IMR-90 (cell line): ENCODE data around the gene CST9. TPM values are rescaled to one million over a fixed set of nuclear protein-coding genes. Genes with fewer than 3 reads are reported as not detected.

ENCODE experiments used
- ATAC-seq: fragments of 200-7000 bp; cut with Tn5 transposase; 2 replicates; pipeline ENCODE4 v1.9.1; 2020; ENCODE audit warnings: low read depth, mild to moderate bottlenecking, moderate library complexity
- BruUV-seq: library from RNA; stranded (reverse); fragments of 400-500 nt; replicated peaks from 2 replicates; lab custom pipeline; 2021; lab: Mats Ljungman, UMichigan
- CTCF ChIA-PET: fragments of 300-600 bp; formaldehyde crosslinking; extraction: SDS; loops from one replicate; lab custom pipeline; 2021; ENCODE audit warnings: antibody characterized with exemption; lab: Yijun Ruan, JAX
- POLR2A ChIA-PET: fragments of 300-600 bp; sonication (Branson Sonifier 250); formaldehyde crosslinking; loops from one replicate; lab custom pipeline; 2022; ENCODE audit warnings: antibody characterized with exemption; ENCODE audit not compliant: unreplicated experiment; lab: Charles Lee
- DNase-seq: peaks from one replicate; pipeline ENCODE4 v3.0.0; 2013
- H2AFZ ChIP-seq: replicated peaks from 2 replicates; pipeline ENCODE3; 2013; ENCODE audit warnings: low read length, mild to moderate bottlenecking; ENCODE audit not compliant: poor library complexity
- H2AK5ac ChIP-seq: 2 replicates; pipeline ENCODE4 v1.6.1; 2013; ENCODE audit warnings: low read depth, low read length, inconsistent platforms
- H2AK9ac ChIP-seq: replicated peaks from 2 replicates; pipeline ENCODE3; 2013; ENCODE audit warnings: mild to moderate bottlenecking, low read depth, low read length, moderate library complexity; ENCODE audit not compliant: poor library complexity
- H2BK120ac ChIP-seq: 2 replicates; pipeline ENCODE4 v1.6.1; 2013; ENCODE audit warnings: low read depth, low read length, inconsistent platforms
- H2BK15ac ChIP-seq: 3 replicates; pipeline ENCODE4 v1.6.1; 2013; ENCODE audit warnings: low read depth, low read length, inconsistent platforms
- H2BK20ac ChIP-seq: 2 replicates; pipeline ENCODE4 v1.6.1; 2013; ENCODE audit warnings: low read depth, mild to moderate bottlenecking, inconsistent platforms, low read length, moderate library complexity
- H2BK5ac ChIP-seq: 2 replicates; pipeline ENCODE4 v1.6.1; 2013; ENCODE audit warnings: mild to moderate bottlenecking, low read depth, low read length, inconsistent platforms; ENCODE audit not compliant: poor library complexity, severe bottlenecking
- H3K14ac ChIP-seq: replicated peaks from 2 replicates; pipeline ENCODE4 v1.6.1; 2013; ENCODE audit warnings: low read depth, low read length, inconsistent platforms
- H3K18ac ChIP-seq: 2 replicates; pipeline ENCODE4 v1.6.1; 2013; ENCODE audit warnings: low read depth, low read length, control low read depth
- H3K23ac ChIP-seq: 2 replicates; pipeline ENCODE4 v1.6.1; 2013; ENCODE audit warnings: low read depth, low read length, inconsistent platforms
- H3K27ac ChIP-seq: 2 replicates; pipeline ENCODE4 v1.5.1; 2013; ENCODE audit warnings: mild to moderate bottlenecking, control low read depth, low read length; ENCODE audit not compliant: insufficient read depth
- H3K27me3 ChIP-seq: 2 replicates; pipeline ENCODE4 v1.6.1; 2013; ENCODE audit warnings: low read length; ENCODE audit not compliant: control insufficient read depth, insufficient read depth
- H3K36me3 ChIP-seq: 2 replicates; pipeline ENCODE4 v1.6.1; 2013; ENCODE audit warnings: low read length, mixed read lengths; ENCODE audit not compliant: control insufficient read depth, insufficient read depth
- H3K4ac ChIP-seq: 2 replicates; pipeline ENCODE4 v1.6.1; 2013; ENCODE audit warnings: low read depth, low read length, inconsistent platforms
- H3K4me1 ChIP-seq: 2 replicates; pipeline ENCODE4 v1.6.1; 2013; ENCODE audit warnings: low read length, mixed read lengths; ENCODE audit not compliant: control insufficient read depth, insufficient read depth
- H3K4me2 ChIP-seq: 2 replicates; pipeline ENCODE4 v1.6.1; 2013; ENCODE audit warnings: low read depth, mild to moderate bottlenecking, control low read depth, low read length, moderate library complexity
- H3K4me3 ChIP-seq: 2 replicates; pipeline ENCODE4 v1.5.1; 2013; ENCODE audit warnings: low read depth, mild to moderate bottlenecking, control low read depth, low read length, moderate library complexity; ENCODE audit not compliant: insufficient read depth
- H3K56ac ChIP-seq: 2 replicates; pipeline ENCODE4 v1.6.1; 2013; ENCODE audit warnings: low read length, inconsistent platforms; ENCODE audit not compliant: insufficient read depth; ENCODE audit errors: extremely low read depth
- H3K79me1 ChIP-seq, 2 experiments: 2 replicates each; pipeline ENCODE4 v1.6.1; 2013; ENCODE audit warnings: low read length in 2 of 2, inconsistent platforms in 1 of 2, low read depth in 1 of 2
- H3K9ac ChIP-seq: 2 replicates; pipeline ENCODE4 v1.6.1; 2013; ENCODE audit warnings: low read depth, low read length, control low read depth
- H3K9me1 ChIP-seq: 2 replicates; pipeline ENCODE4 v1.6.1; 2013; ENCODE audit warnings: low read length, inconsistent platforms; ENCODE audit not compliant: insufficient read depth
- H3K9me3 ChIP-seq: 2 replicates; pipeline ENCODE4 v1.6.1; 2013; ENCODE audit warnings: low read length; ENCODE audit not compliant: control insufficient read depth, insufficient read depth
- H4K20me1 ChIP-seq: 2 replicates; pipeline ENCODE4 v1.6.1; 2013; ENCODE audit warnings: low read length, inconsistent platforms; ENCODE audit not compliant: insufficient read depth
- H4K5ac ChIP-seq: 2 replicates; pipeline ENCODE4 v1.6.1; 2013; ENCODE audit warnings: mild to moderate bottlenecking, low read depth, low read length, control low read depth
- H4K8ac ChIP-seq, 2 experiments: 2 replicates each; pipeline ENCODE4 v1.6.1; 2013; ENCODE audit warnings: low read depth in 2 of 2, low read length in 2 of 2, control low read depth in 1 of 2, inconsistent platforms in 1 of 2
- H4K91ac ChIP-seq: 2 replicates; pipeline ENCODE4 v1.6.1; 2013; ENCODE audit warnings: low read depth, low read length, inconsistent platforms; ENCODE audit not compliant: insufficient read depth
- BHLHE40 ChIP-seq: fragments of 150-350 bp; IDR thresholded peaks from 2 replicates; pipeline ENCODE4 v1.6.1; 2016; ENCODE audit warnings: mild to moderate bottlenecking, low read depth, low read length
- CEBPB ChIP-seq: IDR thresholded peaks from 2 replicates; pipeline ENCODE4 v1.6.1; 2012; ENCODE audit warnings: low read depth, low read length, improper control_type of control experiment
- CHD1 ChIP-seq: IDR thresholded peaks from 2 replicates; pipeline ENCODE4 v1.6.1; 2012; ENCODE audit warnings: low read depth, low read length, improper control_type of control experiment
- CTCF ChIP-seq: conservative IDR thresholded peaks from 2 replicates; pipeline ENCODE4 v1.5.1; 2012; ENCODE audit warnings: mild to moderate bottlenecking, low read depth, low read length, improper control_type of control experiment
- FOS ChIP-seq: fragments of 150-350 bp; IDR thresholded peaks from 2 replicates; pipeline ENCODE4 v1.6.1; 2016; ENCODE audit warnings: low read depth, low read length
- MAFK ChIP-seq: IDR thresholded peaks from 2 replicates; pipeline ENCODE4 v1.6.1; 2012; ENCODE audit warnings: low read depth, low read length, improper control_type of control experiment
- MAZ ChIP-seq: IDR thresholded peaks from 2 replicates; pipeline ENCODE4 v1.6.1; 2012; ENCODE audit warnings: low read depth, mild to moderate bottlenecking, low read length, improper control_type of control experiment, moderate library complexity, borderline replicate concordance
- NFE2L2 ChIP-seq: fragments of 150-350 bp; IDR thresholded peaks from 2 replicates; pipeline ENCODE4 v1.6.1; 2016; ENCODE audit warnings: low read depth, mild to moderate bottlenecking, low read length
- POLR2A ChIP-seq: IDR thresholded peaks from 2 replicates; pipeline ENCODE4 v1.6.1; 2012; ENCODE audit warnings: mild to moderate bottlenecking, low read depth, low read length
- RAD21 ChIP-seq: IDR thresholded peaks from 2 replicates; pipeline ENCODE4 v1.6.1; 2012; ENCODE audit warnings: low read length, improper control_type of control experiment
- RCOR1 ChIP-seq: IDR thresholded peaks from 2 replicates; pipeline ENCODE4 v1.6.1; 2012; ENCODE audit warnings: mild to moderate bottlenecking, low read length, improper control_type of control experiment; ENCODE audit not compliant: insufficient replicate concordance
- RFX5 ChIP-seq: IDR thresholded peaks from 2 replicates; pipeline ENCODE4 v1.8.0; 2012; ENCODE audit warnings: low read depth, mild to moderate bottlenecking, low read length, moderate library complexity
- WGBS, 2 experiments: methylation state at CpG; one replicate each; pipeline versions ENCODE4 v1.1.5 to v1.1.7; 2013; ENCODE audit warnings: missing lambda C conversion rate in 2 of 2; ENCODE audit not compliant: insufficient read length in 1 of 2; ENCODE audit errors: extremely low coverage in 2 of 2; 5-methylcytosine and 5-hydroxymethylcytosine counted together
- dilution Hi-C: fragments of 300-500 bp; cut with HindIII; formaldehyde crosslinking; loops from one replicate; pipeline ENCODE4 v1.14.3; 2018; ENCODE audit warnings: low sequenced_read_pairs; ENCODE audit not compliant: unreplicated experiment
- in situ Hi-C: fragments of 300-500 bp; cut with MboI; formaldehyde crosslinking; loops from 3 replicates; pipeline ENCODE4 v1.14.3; 2019; ENCODE audit warnings: low sequenced_read_pairs, inconsistent platforms, mixed read lengths
- intact Hi-C: fragments of 100-400 bp; cut with micrococcal nuclease; formaldehyde crosslinking; loops from 2 replicates; pipeline ENCODE4 v1.10.0; 2022
- polyA plus RNA-seq, 3 experiments: library from polyadenylated mRNA; depleted of rRNA; stranded (reverse); fragments of >200 nt; gene quantifications; 2 replicates each; pipeline ENCODE4 v1.2.3, GENCODE V29; 2012; ENCODE audit warnings: low replicate concordance in 1 of 3
- total RNA-seq: library from RNA; depleted of rRNA; stranded (reverse); fragments of >200 nt; gene quantifications from 2 replicates; pipeline ENCODE4 v1.2.3, GENCODE V29; 2012
- TF ChIP-seq, protein P1 (sequence below): fragments of 150-350 bp; IDR thresholded peaks from 2 replicates; pipeline ENCODE4 v1.6.1; 2016; ENCODE audit warnings: low read depth, mild to moderate bottlenecking, low read length, moderate library complexity, borderline replicate concordance
- TF ChIP-seq, protein P2 (sequence below): fragments of 150-350 bp; IDR thresholded peaks from 2 replicates; pipeline ENCODE4 v1.6.1; 2017; ENCODE audit warnings: mild to moderate bottlenecking, antibody characterized with exemption, low read length, low read depth

The CST9 gene
- total and polyA plus RNA-seq, 2 of the 4 experiments (the other 2 are of a cell fraction), result not detected

DNA sequence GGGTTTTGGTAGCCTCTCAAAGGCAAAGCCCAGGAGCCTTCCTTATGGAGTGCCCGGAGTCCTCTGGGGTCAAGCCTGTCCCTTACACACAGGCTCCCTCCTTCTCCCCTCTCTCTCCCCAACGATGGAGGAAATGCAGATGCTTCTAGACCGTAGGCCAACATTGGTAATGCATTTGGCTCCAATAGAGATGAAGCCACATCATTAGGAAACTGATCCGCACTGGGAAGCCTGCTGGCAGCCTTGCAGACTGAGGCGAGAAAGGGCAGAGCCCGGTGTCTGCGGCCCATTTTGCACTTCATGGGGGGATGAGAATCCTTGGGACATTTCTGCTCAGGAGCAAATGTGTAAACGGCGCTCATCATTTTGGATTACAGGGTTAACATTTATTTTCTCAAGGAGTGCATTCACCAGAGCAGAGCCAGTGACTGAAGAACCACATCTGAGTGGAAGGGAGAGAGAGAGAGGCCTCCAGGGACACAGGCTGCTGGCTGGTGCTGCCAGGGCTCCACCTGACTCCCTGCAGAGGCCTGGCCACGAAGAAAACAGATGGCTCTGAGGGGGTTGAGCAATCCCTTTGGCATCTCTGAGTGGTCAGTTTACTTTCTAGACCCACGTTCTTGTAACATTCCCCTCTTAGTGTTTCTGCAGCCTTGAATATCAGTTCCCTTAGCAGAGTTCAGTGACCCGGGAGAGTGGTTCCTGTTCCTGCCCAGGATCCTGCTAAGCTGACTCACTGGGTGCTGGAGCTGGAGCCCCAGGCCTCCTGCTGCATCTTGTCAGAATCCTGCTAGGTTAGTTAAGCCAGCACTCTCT is 36.4 kb upstream of the CST9 start:
- no peaks in the 10 kb centered on the region; the same call in 1 of the 2 replicates for H4K20me1 ChIP-seq
- ChIA-PET POLR2A (no interaction called here), CTCF (no interaction called here)
- intact Hi-C loops (no loop called here), in situ Hi-C loops (loop anchor here (25.0 kb wide), 2 partner anchors 1620 to 1770 kb away; partner anchors contain the start of gene GINS1), dilution Hi-C loops (no loop called here)
- H3K9me1 ChIP-seq, result peaks cover 6% of the 10 kb centered on the region
- no peak overlapping the region for H2AK9ac ChIP-seq
- H3K79me1 ChIP-seq, result no peaks in the 10 kb centered on the region
- ATAC-seq (peak; percentile 49), DNase-seq (peak; percentile 87)
- WGBS, 2 experiments, result 51% methylated on average over 7 of the region's 12 CpGs; no CpG with 5 or more reads in 1 of the 2 experiments
- H4K91ac ChIP-seq, result no peak overlapping the region
- H2BK120ac ChIP-seq, result no peak overlapping the region
- peak overlapping the region; percentile 54 for H2AFZ ChIP-seq
- peak overlapping the region; percentile 45 for H2AK5ac ChIP-seq
- H3K4ac ChIP-seq, result no peak overlapping the region
- H3K27me3 ChIP-seq, result no peaks in the 10 kb centered on the region
- H3K4me3 ChIP-seq, result no peak overlapping the region
- no peak overlapping the region for H2BK20ac ChIP-seq
- no peak overlapping the region for H4K5ac ChIP-seq
- no peak overlapping the region for H2BK15ac ChIP-seq
- peak overlapping the region; percentile 18; the same call in 1 of the 2 replicates for H3K27ac ChIP-seq
- BruUV-seq, result no TSS peak
- no peaks in the 10 kb centered on the region for H3K9me3 ChIP-seq
- H3K9ac ChIP-seq, result 0 out of 2 replicates have a peak overlapping the region, but pooled peaks have one; percentile 11
- peaks cover 5% of the 10 kb centered on the region for H3K4me1 ChIP-seq
- no peak overlapping the region for H3K4me2 ChIP-seq
- H3K18ac ChIP-seq, result no peak overlapping the region
- H3K56ac ChIP-seq, result no peak overlapping the region
- no peaks in the 10 kb centered on the region for H3K36me3 ChIP-seq
- H2BK5ac ChIP-seq, result peak overlapping the region; percentile 27
- H3K14ac ChIP-seq, result no peak overlapping the region
- H4K8ac ChIP-seq, result peak overlapping the region in 1 of 2 experiments; percentile 41; a peak in 1 of 4 replicates
- no peak overlapping the region for H3K23ac ChIP-seq
- TF ChIP-seq NFE2L2, result 0 out of 2 replicates have a peak, but pooled peaks have one; percentile 7
- no peak for TF ChIP-seq RFX5
- TF ChIP-seq, protein P1, sequence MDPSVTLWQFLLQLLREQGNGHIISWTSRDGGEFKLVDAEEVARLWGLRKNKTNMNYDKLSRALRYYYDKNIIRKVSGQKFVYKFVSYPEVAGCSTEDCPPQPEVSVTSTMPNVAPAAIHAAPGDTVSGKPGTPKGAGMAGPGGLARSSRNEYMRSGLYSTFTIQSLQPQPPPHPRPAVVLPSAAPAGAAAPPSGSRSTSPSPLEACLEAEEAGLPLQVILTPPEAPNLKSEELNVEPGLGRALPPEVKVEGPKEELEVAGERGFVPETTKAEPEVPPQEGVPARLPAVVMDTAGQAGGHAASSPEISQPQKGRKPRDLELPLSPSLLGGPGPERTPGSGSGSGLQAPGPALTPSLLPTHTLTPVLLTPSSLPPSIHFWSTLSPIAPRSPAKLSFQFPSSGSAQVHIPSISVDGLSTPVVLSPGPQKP, result no peak
- no peak for TF ChIP-seq POLR2A
- TF ChIP-seq FOS, result no peak
- no peak; the same call in 1 of the 2 replicates for TF ChIP-seq MAZ
- TF ChIP-seq, protein P2, sequence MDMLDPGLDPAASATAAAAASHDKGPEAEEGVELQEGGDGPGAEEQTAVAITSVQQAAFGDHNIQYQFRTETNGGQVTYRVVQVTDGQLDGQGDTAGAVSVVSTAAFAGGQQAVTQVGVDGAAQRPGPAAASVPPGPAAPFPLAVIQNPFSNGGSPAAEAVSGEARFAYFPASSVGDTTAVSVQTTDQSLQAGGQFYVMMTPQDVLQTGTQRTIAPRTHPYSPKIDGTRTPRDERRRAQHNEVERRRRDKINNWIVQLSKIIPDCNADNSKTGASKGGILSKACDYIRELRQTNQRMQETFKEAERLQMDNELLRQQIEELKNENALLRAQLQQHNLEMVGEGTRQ, result peak; percentile 39; the same call in 1 of the 2 replicates
- TF ChIP-seq RAD21, result no peak
- no peak for TF ChIP-seq MAFK
- peak; percentile 87 for TF ChIP-seq CEBPB
- TF ChIP-seq CTCF, result no peak
- TF ChIP-seq CHD1, result no peak
- peak; percentile 81 for TF ChIP-seq RCOR1
- TF ChIP-seq BHLHE40, result no peak
